Pancreas (tissue), 10 donors: ENCODE measurements around the gene WNK4. TPM values are rescaled to one million over a fixed set of nuclear protein-coding genes. Genes with fewer than 3 reads are reported as not detected.

Experiments
- ATAC-seq, 4 donors: fragments of 200-7000 bp; cut with Tn5 transposase; one replicate each; pipeline versions ENCODE4 v1.8.0 to v1.9.1; 2020; ENCODE audit warnings: mild to moderate bottlenecking in 4 of 4, moderate library complexity in 4 of 4
- DNase-seq, 6 donors: peaks; one replicate each; pipeline ENCODE4 v3.0.0-alpha.2; 2020
- FAIRE-seq: peaks from 2 replicates; lab custom pipeline; 2012; peaks lifted over from hg19 to GRCh38; lab: Jason Lieb, UNC
- H3K27ac ChIP-seq, 4 donors: fragments of 200-600 bp; sonication (generic); 1 replicate in 3 of 4; 2 replicates in 1 of 4; pipeline versions ENCODE4 v1.5.0 to v1.8.0; 2020
- H3K27me3 ChIP-seq, 4 donors: fragments of 200-600 bp; one replicate each; pipeline ENCODE4 v1.8.0; 2021
- H3K36me3 ChIP-seq, 3 donors: fragments of 200-600 bp; sonication (generic) in 1 of 3; one replicate each; pipeline versions ENCODE4 v1.5.0 to v1.8.0; 2020 to 2021
- H3K4me1 ChIP-seq, 3 donors: fragments of 200-600 bp; one replicate each; pipeline ENCODE4 v1.8.0; 2021
- H3K4me3 ChIP-seq, 4 donors: fragments of 200-600 bp; sonication (generic) in 2 of 4; one replicate each; pipeline versions ENCODE4 v1.5.0 to v1.8.0; 2020 to 2021
- H3K9me3 ChIP-seq, 4 donors: fragments of 200-600 bp; one replicate each; pipeline ENCODE4 v1.8.0; 2021
- CTCF ChIP-seq, 4 donors: fragments of 200-600 bp; sonication (generic) in 3 of 4; IDR thresholded peaks; one replicate each; pipeline versions ENCODE4 v1.5.0 to v1.8.0; 2021; ENCODE audit warnings: antibody characterized with exemption in 4 of 4
- WGBS, 2 donors: extraction: QIAGEN DNeasy Blood & Tissue Kit; methylation state at CpG; one replicate each; pipeline ENCODE4 v1.1.7; 2013; 5-methylcytosine and 5-hydroxymethylcytosine counted together
- intact Hi-C, 3 donors: fragments of 100-400 bp; cut with DNase I; formaldehyde crosslinking; loops; one replicate each; pipeline versions ENCODE4 v1.11.1 to v1.14.2; 2022
- polyA plus RNA-seq, 2 donors: library from polyadenylated mRNA; stranded (reverse); fragments of 200-250 nt; gene quantifications; one replicate each; pipeline ENCODE4 v1.2.3, GENCODE V29; 2013
- total RNA-seq, 6 donors: library from RNA; stranded (reverse); fragmentation: NEBNext Ultra II Directional in 4 of 6; extraction: Animal tissue kit (Norgen Biotek cat#: 25700) in 4 of 6; gene quantifications; one replicate each; pipeline versions ENCODE4 v1.2.1 to v1.2.4, GENCODE V29; 2021 to 2023
- donor health status: healthy with polysubstance abuse.
- donor health status: DM: no; HTN: no; CAD: no; lungs with moderate emphysema.
- donor health status: DM: no; HTN: no; CAD: no.
- donor health status: control.
- donor health status: control.
- donor health status: Bipolar disorder and iron deficiency.
- donor health status: DM: yes; HTN: yes; CAD: no.
- donor health status: DM: no; HTN: no; CAD: no.
- donor health status: DM: no; HTN: no; CAD: no.
- donor health status: DM: yes; HTN: yes; CAD: no.

WNK4 gene
- total and polyA plus RNA-seq, 8 donors, result 0.19 to 4.7 (median 0.53) TPM

GRCh38 chr17:42796066-42796758, 15.8 kb downstream of the WNK4 start:
- no peak for TF ChIP-seq CTCF (IDR thresholded peaks at IDR 0.05)
- Histone ChIP-seq H3K27ac (peak overlapping the region in 1 of 4 donors; percentile 94), H3K4me3 (peak overlapping the region in 2 of 4 donors; percentile 61 to 87), H3K27me3 (no peaks in the 10 kb centered on the region), H3K36me3 (no peaks in the 10 kb centered on the region), H3K4me1 (peaks cover 12 to 20% (median 13%) of the 10 kb centered on the region in 3 donors), H3K9me3 (no peaks in the 10 kb centered on the region)
- no peak for FAIRE-seq
- DNase-seq, result no peak
- intact Hi-C loops, result no loop called here
- WGBS, 2 donors, result 60 to 91% methylated on average over 18 of the region's 18 CpGs
- no peak for ATAC-seq

DNA sequence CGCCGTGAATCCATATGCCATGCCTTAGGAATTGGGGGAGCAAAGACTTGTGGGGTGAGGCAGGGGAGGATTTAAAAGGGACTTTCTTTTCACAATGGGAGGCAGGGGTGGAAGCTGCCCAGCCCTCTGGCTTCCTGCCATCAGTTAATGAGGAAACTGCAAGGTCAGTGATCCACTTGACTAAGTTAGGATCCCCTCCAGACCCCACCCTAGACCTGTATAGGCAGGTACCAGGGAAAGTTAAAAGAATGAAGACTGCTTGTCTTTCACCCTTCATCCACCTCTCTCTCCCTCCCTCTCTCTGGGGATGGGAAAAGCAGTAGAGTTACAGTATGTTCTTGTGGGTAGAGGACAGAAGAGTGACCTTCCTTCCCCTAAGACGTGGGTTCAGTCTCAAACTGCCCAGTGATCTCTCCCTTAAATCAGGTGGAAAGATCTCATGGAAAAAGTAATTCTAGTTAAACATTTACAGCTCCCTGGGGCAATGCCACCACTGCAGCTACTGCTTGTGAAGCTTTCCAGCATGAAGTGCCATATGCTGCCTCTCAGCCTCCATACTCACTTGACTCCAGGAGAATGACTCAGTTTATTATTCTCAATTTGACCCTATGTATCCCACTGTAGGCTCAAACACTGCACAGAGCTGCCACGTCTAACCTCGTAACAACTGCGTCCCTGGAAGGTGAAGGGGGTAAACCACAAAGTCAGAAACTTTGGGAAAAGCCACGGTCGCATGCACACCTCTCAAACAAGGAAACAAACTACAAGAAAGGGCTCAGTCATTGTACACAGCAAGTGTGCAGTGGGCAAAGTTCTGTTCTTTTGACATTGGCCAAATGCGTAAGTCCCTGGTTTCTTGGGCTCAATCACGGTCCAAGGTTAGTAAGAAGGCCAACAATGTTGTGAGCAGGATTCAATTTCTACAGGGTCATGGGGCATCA, 16.9 kb downstream of the WNK4 start:
- Histone ChIP-seq H3K9me3 (no peaks in the 10 kb centered on the region), H3K4me3 (peak overlapping the region; percentile 52 to 87 (median 74)), H3K27me3 (no peaks in the 10 kb centered on the region), H3K4me1 (peaks cover 12 to 20% (median 15%) of the 10 kb centered on the region in 3 donors), H3K27ac (peak overlapping the region; percentile 64 to 94 (median 86)), H3K36me3 (no peaks in the 10 kb centered on the region)
- no peak for TF ChIP-seq CTCF (IDR thresholded peaks at IDR 0.05)
- 27 to 28% methylated on average over 10 of the region's 10 CpGs for WGBS, 2 donors
- intact Hi-C loops, result no loop called here
- no peak for FAIRE-seq
- peak in 4 of 6 donors; percentile 62 to 67 (median 63) for DNase-seq
- peak; percentile 78 to 85 (median 80) for ATAC-seq

- intact Hi-C loops, result no loop called here
- ATAC-seq, result peak; percentile 16 to 21 (median 17)
These were observed 17.6 kb downstream of the WNK4 start for GRCh38 chr17:42798011-42798382.

More at GRCh38 chr17:42798011-42798382, 17.6 kb downstream of the WNK4 start:
- Histone ChIP-seq H3K4me1 (peaks cover 12 to 21% (median 20%) of the 10 kb centered on the region in 3 donors), H3K9me3 (no peaks in the 10 kb centered on the region), H3K27ac (peak overlapping the region; percentile 64 to 94 (median 86)), H3K4me3 (peak overlapping the region; percentile 52 to 87 (median 74)), H3K27me3 (no peaks in the 10 kb centered on the region), H3K36me3 (no peaks in the 10 kb centered on the region)
- FAIRE-seq (no peak), DNase-seq (no peak)
- WGBS, 2 donors, result 1 to 4% methylated on average over 10 of the region's 10 CpGs
- no peak for TF ChIP-seq CTCF (IDR thresholded peaks at IDR 0.05)
